NCI-H1048 (cell line): ENCODE measurements around the gene SEMA3E.
"Not testable (repeated sequence)": the region's sequence is repeated elsewhere in the genome, so short reads cannot be mapped to it uniquely, and the experiment has no call there.

ENCODE experiments used
- DNase-seq: peaks from one replicate; lab custom pipeline; 2025; lab: John Stamatoyannopoulos, UW

The SEMA3E gene

GRCh38 chr7:83451501-83452045, 197.4 kb downstream of the SEMA3E start:
- no peak for DNase-seq

GRCh38 chr7:83449781-83450180, 199.2 kb downstream of the SEMA3E start:
- DNase-seq, result no peak

DNA sequence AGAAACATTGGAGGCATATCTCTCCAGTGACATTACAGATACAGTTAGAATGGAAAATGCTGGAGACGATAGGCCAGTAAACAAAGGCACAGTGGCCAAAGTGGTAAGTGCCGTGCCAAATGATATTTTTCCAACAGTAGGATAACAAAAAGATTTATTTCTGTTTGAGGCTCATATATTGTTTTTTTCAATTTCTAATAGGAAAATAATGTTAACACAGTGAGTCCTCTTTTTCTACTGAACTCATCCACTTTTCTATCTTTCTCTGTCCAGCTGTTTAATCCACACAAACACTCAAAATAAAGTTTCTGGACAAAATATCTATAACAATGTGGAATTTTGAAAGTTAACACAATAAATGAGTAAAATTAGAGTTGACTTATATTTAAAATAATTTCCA, 201.3 kb downstream of the SEMA3E start:
- DNase-seq, result no peak

- no peak for DNase-seq
Observed at GRCh38 chr7:83446102-83446669, 202.8 kb downstream of the SEMA3E start.

DNA sequence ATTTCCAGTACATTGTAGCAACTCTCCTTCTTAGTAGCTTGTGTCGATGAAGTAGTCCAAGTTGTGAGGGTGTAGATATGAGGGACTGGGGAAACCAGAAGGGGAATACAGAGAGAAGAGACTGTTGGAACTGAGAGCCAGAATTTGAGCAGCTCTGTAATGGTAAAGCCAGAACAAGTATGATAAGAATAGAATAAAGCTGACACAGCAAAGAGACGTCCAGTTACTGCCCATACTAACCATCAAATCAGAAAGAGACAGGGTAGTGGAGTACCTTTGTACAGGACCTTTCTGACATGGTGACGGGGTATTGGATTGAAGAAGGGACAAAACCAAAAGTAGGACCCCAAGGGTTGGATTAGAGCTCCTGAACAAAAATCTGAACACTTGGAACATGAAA, 206.0 kb downstream of the SEMA3E start:
- DNase-seq, result no peak

GRCh38 chr7:83439026-83439425, 209.9 kb downstream of the SEMA3E start:
- DNase-seq, result no peak

DNA sequence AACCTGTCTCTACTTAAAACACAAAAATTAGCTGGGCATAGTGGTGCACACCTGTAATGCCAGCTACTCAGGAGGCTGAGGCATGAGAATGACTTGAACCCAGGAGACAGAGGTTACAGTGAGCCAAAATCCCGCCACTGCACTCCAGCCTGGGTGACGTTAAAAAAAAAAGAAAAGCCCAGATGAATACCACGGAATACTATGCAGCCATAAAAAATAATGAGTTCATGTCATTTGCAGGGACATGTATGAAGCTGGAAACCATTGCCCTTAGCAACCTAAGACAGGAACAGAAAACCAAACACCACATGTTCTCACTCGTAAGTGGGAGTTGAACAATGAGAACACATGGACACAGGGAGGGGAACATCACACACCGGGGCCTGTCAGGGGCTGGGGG, 218.7 kb downstream of the SEMA3E start:
- not testable (repeated sequence) for DNase-seq

DNA sequence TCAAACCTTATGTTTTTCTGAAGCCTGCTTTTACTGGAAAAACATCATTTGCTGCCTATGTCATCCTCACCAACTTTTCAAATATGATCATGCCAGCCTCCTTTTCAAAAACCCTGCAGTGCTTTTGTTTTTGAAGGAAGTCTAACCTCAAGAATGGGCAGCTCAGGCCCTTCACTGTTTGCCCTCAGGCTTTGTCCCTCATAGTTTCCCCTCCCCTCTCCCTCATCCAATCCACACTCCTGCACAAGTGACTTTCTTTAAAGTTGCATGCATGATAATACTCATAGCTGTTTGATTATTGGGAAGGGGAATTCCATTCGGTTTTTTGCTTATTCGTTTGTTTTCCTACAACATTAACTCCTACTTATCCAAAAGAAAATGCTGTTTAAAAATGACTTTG, 219.4 kb downstream of the SEMA3E start:
- no peak for DNase-seq

DNA sequence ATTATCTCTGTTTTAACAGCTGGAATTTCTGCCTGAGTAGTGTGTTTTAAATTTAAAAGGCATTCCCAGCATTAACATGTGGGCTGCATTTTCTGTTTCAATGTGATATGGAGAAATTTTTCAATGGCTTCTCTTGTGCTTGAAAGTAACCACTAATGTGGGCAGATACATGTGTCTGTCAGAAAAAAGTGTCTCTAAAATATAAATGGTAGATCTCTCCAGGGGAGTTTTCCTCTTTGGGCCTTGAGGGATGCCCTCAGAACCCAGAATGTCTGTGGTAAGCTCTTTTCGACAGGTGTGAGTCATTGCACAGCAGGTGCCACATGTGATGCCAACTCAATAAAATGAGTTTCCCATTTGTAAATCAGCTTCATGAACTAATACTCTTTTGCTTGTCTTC, 221.1 kb downstream of the SEMA3E start:
- no peak for DNase-seq

GRCh38 chr7:83426325-83426724, 222.6 kb downstream of the SEMA3E start:
- DNase-seq, result no peak

GRCh38 chr7:83419013-83419412, 229.9 kb downstream of the SEMA3E start:
- no peak for DNase-seq

GRCh38 chr7:83415840-83416239, 233.1 kb downstream of the SEMA3E start:
- no peak for DNase-seq

GRCh38 chr7:83414947-83415346, 234.0 kb downstream of the SEMA3E start:
- DNase-seq, result no peak

DNA sequence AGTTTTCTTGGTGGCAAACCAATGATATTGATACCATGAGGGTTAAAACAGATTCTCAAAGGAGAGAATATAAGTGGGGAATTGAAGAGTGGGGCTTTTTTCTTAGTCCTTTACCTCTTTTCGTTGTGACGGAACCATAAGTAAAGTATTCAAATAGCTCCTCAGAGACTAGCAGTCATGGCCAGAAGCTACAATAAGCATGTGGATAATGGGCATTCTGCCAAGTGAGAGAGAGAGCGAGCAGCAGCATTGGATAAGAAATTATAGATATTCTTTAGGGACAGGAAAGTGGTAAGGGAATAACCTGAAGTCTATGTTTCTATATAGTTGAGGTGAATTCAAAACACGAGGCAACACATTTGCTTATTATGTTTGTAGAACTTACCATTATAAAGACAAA, 235.1 kb downstream of the SEMA3E start:
- peak; percentile 21 for DNase-seq

DNA sequence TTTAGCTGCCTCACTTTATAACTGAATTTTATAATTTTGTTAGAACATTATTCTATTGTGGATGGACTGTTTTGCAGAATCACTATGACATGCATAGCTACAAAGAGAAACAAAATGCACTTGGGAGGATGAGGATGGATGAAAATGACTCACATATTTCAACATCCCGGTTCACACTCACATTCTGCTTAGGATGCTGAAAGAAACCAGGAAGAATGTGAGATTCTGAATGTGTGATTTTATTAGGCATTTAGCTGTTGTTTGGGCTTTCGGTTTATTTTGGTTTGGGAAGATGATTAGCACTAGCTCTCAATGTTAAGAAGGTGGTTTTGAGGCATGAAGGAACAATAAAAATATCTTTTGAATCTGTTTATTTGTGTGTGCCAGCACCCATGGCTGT, 235.5 kb downstream of the SEMA3E start:
- DNase-seq, result no peak

GRCh38 chr7:83410989-83411591, 237.8 kb downstream of the SEMA3E start:
- DNase-seq, result peak; percentile 11

GRCh38 chr7:83394776-83395175, 254.2 kb downstream of the SEMA3E start:
- DNase-seq, result no peak

GRCh38 chr7:83388436-83388835, 260.5 kb downstream of the SEMA3E start:
- no peak for DNase-seq

DNA sequence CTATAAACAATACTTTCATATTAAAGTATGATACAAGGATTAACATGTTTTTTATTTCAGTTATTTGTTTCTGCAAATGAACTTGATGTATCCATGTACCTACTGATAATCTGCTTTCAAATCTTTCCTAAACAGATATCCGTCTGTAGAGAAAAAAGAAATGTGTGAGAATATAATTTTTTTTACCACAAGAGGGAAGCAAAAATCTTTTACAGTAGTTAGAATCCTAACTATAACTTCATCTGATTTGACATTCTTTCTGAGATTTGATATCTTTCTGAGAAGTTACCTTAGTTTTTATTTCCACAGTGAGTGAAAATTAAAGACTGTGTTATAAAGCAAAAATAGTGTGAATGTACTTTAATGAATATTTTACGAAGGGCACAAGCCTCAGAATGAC, 282.3 kb downstream of the SEMA3E start:
- DNase-seq, result no peak

- no peak for DNase-seq
Observed at GRCh38 chr7:83365746-83366145, 283.2 kb downstream of the SEMA3E start.

DNA sequence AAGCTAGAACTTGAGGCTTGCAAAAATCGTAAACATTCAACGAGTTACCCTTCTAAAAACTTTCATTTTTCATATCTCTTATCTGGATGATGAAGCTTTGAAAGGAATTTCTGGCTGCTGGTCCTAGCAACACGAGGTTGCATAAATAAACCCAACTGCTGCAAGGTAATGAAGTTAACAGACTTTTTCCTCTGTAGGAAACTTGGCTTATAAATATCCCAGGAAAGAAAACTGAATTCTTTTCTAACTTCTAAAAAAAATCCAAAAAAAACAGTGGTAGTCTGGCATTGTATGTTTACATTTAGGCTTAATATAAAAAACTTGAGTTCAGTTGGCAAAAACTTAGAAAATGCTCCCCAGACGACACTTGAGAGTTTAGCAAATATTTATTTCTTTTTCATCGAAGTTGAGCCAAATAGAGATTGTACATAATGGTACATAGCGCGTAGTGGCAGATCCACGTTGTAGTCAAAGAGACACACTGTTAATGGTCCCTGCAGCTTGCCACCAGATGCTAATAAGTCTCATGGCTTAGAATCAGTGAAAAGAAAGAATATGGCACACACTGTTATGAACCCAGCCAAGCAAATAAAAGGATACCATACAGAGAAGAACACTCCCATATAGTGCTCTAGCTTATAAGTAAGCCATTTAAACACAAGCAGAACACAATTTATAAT, 285.9 kb downstream of the SEMA3E start:
- no peak for DNase-seq

DNA sequence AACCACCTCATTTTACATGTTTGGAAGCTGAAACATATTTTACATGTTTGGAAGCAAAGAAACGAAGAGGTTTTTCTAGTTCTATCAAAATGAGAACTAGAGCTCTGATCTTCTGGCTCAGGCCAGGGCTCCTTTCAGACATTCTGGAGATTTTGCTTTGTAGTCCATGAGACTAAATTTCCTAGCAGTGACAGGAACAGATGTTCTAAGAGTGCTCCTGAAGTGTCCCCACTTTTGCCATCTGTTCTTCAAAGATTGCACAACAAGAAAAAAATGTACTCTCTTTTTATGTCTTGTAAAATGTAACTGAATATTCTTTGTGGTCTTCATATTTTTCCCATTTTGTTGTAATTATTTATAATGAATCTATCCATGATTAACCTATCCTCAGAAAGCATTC, 289.8 kb downstream of the SEMA3E start:
- no peak for DNase-seq

DNA sequence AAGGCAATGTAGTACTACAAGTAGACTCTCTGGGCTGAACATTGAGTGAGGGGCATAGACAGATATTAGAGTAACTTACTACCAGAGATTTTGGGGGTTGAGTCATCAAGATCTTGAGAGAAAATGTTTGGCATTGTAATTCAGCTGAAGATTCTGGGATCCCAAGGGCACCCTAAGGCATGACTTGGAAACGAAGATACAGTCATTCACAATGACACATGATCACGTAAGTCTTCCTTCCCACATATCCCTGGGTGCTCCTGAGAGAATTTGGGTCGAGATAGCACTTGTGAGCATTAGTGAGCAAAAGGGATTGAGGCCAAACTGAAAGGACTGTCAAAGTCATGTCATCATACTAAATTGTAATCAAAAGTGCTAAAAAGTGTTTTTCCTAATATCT, 293.8 kb downstream of the SEMA3E start:
- DNase-seq, result no peak
